Stimulated activated memory B cell treated with anti-CD40 and anti-IgM and Interleukin-4, amounts not matched to agents 10 μg/mL and 1 μg/mL and 100 μg/mL, for 72 hours (primary cell): ENCODE measurements around the gene TMEM179.
A peak's percentile ranks its signal among the peaks of the same experiment; 100 is the strongest.

ENCODE experiments used
- ATAC-seq: fragments of 150-1000 bp; cut with Tn5 transposase; 2 replicates; pipeline ENCODE4 v1.10.0; 2021
- H3K27ac Mint-ChIP-seq: one replicate; pipeline ENCODE4 v1.8.0; 2022; ENCODE audit warnings: mild to moderate bottlenecking, mixed read lengths
- H3K27me3 Mint-ChIP-seq: one replicate; pipeline ENCODE4 v1.8.0; 2022; ENCODE audit warnings: mixed read lengths
- H3K36me3 Mint-ChIP-seq: one replicate; pipeline ENCODE4 v1.8.0; 2022; ENCODE audit warnings: mixed read lengths
- H3K4me1 Mint-ChIP-seq: one replicate; pipeline ENCODE4 v1.8.0; 2022; ENCODE audit warnings: mixed read lengths
- H3K4me3 Mint-ChIP-seq: one replicate; pipeline ENCODE4 v1.8.0; 2022; ENCODE audit warnings: mild to moderate bottlenecking, moderate library complexity, mixed read lengths
- H3K9me3 Mint-ChIP-seq: one replicate; pipeline ENCODE4 v1.8.0; 2022; ENCODE audit warnings: mixed read lengths

TMEM179 gene

GRCh38 chr14:104563742-104564615 is 40.6 kb downstream of the TMEM179 start:
- H3K27me3 Mint-ChIP-seq, result peaks cover 82% of the 10 kb centered on the region
- H3K36me3 Mint-ChIP-seq, result no peaks in the 10 kb centered on the region
- peak overlapping the region; percentile 61 for H3K4me3 Mint-ChIP-seq
- peak; percentile 63 for ATAC-seq
- no peak overlapping the region for H3K27ac Mint-ChIP-seq
- peaks cover 12% of the 10 kb centered on the region for H3K4me1 Mint-ChIP-seq
- no peaks in the 10 kb centered on the region for H3K9me3 Mint-ChIP-seq

DNA sequence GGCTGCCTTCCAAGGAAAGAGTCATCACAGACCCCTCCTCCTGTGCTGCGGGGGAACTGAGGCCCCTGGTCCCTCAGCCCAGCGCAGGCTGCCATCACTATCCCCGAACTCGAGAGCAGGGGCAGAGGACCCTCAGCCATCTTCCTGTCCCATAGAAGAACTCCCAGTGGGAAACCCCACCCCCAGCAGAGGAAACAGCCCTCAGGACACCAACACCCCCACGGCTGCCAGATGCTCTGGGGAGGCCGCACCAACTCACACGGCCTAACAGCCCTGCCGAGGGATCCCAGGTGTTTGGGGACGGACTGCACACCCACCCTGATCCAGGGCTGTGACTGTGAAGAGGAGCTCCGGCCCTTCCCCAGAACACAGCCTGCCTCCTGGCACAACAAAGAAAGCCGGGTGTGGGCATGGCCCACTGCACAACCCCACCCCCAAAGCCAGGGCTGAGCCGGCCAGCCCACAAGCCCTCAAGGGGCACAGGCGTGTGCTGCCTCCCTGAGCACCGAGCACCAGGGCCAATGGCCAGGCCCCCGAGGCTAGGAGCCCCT is 41.3 kb downstream of the TMEM179 start:
- H3K27me3 Mint-ChIP-seq, result peaks cover 81% of the 10 kb centered on the region
- ATAC-seq, result peak; percentile 21
- H3K4me3 Mint-ChIP-seq, result no peak overlapping the region
- H3K36me3 Mint-ChIP-seq, result no peaks in the 10 kb centered on the region
- H3K27ac Mint-ChIP-seq, result no peak overlapping the region
- peaks cover 12% of the 10 kb centered on the region for H3K4me1 Mint-ChIP-seq
- H3K9me3 Mint-ChIP-seq, result no peaks in the 10 kb centered on the region

DNA sequence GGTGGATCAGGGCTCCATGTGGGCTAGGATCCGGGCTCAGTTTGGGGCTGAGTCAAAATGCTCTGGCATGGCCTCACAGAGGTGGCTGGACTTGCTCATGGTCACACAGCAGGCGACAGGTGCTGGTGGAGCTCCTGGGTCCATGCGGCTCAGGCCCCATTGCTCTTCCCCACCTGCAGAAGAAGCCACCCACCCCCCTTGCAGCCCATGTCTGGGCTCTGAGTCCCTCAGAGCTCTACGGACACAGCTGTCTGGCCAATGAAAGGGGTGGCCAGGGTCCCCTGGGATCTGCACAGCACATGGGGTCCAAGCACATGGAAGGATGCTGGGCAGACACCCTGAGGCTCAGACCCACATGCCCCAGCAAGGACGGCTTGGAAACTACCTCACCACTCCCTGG is 42.0 kb downstream of the TMEM179 start:
- Mint-ChIP-seq H3K4me3 (no peak overlapping the region), H3K27me3 (peaks cover 81% of the 10 kb centered on the region), H3K36me3 (no peaks in the 10 kb centered on the region), H3K9me3 (no peaks in the 10 kb centered on the region), H3K4me1 (peaks cover 12% of the 10 kb centered on the region), H3K27ac (no peak overlapping the region)
- ATAC-seq, result no peak

DNA sequence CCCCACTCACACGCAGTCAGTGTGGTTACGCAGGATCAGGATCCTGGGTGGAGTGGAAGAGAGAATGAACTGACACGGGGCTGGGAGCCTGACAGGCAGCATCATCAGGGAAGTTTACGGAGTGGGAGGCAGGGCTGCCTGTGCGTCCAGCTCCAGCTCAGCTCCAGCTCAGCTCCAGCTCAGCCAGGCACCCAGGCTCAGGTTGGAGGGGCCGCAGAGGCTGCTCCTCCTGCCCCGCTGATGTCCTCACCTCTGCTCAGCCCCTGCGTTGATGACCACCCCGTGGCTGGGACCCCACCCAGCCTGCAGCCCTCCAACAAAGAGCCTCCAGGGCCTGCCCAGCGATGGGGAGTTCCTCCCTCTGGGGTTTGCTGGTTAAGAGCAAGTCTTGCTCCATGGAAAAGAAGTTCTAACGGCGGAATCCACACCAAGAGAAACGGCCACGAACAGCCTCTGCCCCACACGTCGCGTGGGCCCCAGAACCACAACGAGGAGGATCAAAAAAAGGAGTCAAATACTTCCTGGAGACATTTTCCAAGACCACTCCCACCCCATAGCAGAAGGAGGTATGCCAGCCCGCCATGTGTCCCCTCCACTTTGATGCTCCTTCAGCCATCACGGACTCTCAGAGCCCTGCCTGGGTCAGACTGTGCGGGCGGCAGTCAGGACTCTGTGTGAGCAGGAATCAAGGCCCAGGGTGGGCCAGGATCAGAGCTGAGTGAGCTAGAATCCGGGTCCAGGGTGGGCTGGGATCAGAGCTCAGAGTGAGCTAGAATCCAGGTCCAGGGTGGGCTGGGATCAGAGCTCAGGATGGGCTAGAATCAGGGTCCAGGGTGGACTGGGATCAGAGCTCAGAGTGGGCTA is 42.7 kb downstream of the TMEM179 start:
- Mint-ChIP-seq H3K4me1 (peaks cover 12% of the 10 kb centered on the region), H3K36me3 (no peaks in the 10 kb centered on the region), H3K27me3 (peaks cover 80% of the 10 kb centered on the region), H3K27ac (no peak overlapping the region), H3K4me3 (no peak overlapping the region), H3K9me3 (no peaks in the 10 kb centered on the region)
- ATAC-seq, result no peak

GRCh38 chr14:104561124-104561557 is 43.4 kb downstream of the TMEM179 start:
- Mint-ChIP-seq H3K27me3 (peaks cover 73% of the 10 kb centered on the region), H3K27ac (no peak overlapping the region), H3K4me1 (peaks cover 12% of the 10 kb centered on the region), H3K4me3 (no peak overlapping the region), H3K36me3 (no peaks in the 10 kb centered on the region), H3K9me3 (no peaks in the 10 kb centered on the region)
- ATAC-seq, result no peak

GRCh38 chr14:104560586-104560945 is 44.0 kb downstream of the TMEM179 start:
- no peak overlapping the region for H3K27ac Mint-ChIP-seq

GRCh38 chr14:104559804-104560585 is 44.6 kb downstream of the TMEM179 start:
- ATAC-seq, result no peak
- H3K27ac Mint-ChIP-seq, result no peak overlapping the region
- H3K4me1 Mint-ChIP-seq, result peaks cover 12% of the 10 kb centered on the region
- peaks cover 68% of the 10 kb centered on the region for H3K27me3 Mint-ChIP-seq
- H3K36me3 Mint-ChIP-seq, result no peaks in the 10 kb centered on the region
- H3K4me3 Mint-ChIP-seq, result no peak overlapping the region
- H3K9me3 Mint-ChIP-seq, result no peaks in the 10 kb centered on the region

More at GRCh38 chr14:104560586-104560945, 44.0 kb downstream of the TMEM179 start:
- H3K9me3 Mint-ChIP-seq, result no peaks in the 10 kb centered on the region
- peaks cover 12% of the 10 kb centered on the region for H3K4me1 Mint-ChIP-seq
- no peak for ATAC-seq
- H3K27me3 Mint-ChIP-seq, result peaks cover 68% of the 10 kb centered on the region
- H3K36me3 Mint-ChIP-seq, result no peaks in the 10 kb centered on the region
- no peak overlapping the region for H3K4me3 Mint-ChIP-seq

DNA sequence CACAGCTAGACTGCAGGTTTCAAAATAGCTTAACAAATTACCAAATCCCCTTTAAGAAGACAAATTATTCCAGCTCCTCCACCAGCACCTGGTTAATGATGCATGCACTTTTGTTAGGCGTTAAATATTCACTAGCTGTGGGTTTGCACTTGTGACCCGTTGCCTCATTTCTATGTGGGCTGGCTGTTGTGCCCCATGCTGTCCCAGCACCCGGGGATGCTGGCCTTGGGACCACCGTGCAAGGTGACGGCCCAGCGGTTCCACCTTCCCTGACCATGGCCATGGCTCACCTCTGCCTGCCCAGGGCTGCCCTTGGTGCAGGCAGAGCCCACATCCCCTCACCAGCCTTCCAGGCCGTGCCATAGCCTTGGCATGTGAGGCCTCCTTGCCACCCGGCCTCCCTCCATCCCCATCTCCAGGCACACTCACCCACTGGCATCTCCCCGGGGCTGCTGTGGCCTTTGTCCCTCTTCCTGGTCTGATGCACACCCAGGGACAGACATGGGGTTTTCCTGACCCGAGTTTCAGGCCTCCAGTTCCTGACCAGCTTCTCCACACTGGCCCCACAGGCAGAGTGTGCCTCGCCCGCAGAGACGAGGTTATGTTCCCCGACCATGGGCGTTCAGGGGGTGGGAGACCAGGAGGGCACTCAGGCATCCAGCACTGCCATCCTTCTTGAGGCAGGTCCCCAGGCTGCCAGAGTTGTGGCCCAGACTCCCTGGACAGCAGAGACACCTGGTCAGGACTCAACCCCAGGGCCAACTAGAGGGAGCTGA is 45.4 kb downstream of the TMEM179 start:
- no peaks in the 10 kb centered on the region for H3K9me3 Mint-ChIP-seq
- H3K36me3 Mint-ChIP-seq, result no peaks in the 10 kb centered on the region
- H3K27ac Mint-ChIP-seq, result no peak overlapping the region
- H3K4me3 Mint-ChIP-seq, result no peak overlapping the region
- peaks cover 11% of the 10 kb centered on the region for H3K4me1 Mint-ChIP-seq
- ATAC-seq, result no peak
- H3K27me3 Mint-ChIP-seq, result peaks cover 68% of the 10 kb centered on the region

- no peak overlapping the region for H3K4me3 Mint-ChIP-seq
- ATAC-seq, result no peak
- H3K9me3 Mint-ChIP-seq, result no peaks in the 10 kb centered on the region
- peaks cover 64% of the 10 kb centered on the region for H3K27me3 Mint-ChIP-seq
- peaks cover 3% of the 10 kb centered on the region for H3K4me1 Mint-ChIP-seq
- no peak overlapping the region for H3K27ac Mint-ChIP-seq
- no peaks in the 10 kb centered on the region for H3K36me3 Mint-ChIP-seq
Observed at GRCh38 chr14:104558231-104559027, 46.1 kb downstream of the TMEM179 start.

- H3K4me1 Mint-ChIP-seq, result no peaks in the 10 kb centered on the region
- ATAC-seq, result no peak
- H3K27me3 Mint-ChIP-seq, result peaks cover 69% of the 10 kb centered on the region
- no peaks in the 10 kb centered on the region for H3K9me3 Mint-ChIP-seq
- no peaks in the 10 kb centered on the region for H3K36me3 Mint-ChIP-seq
- no peak overlapping the region for H3K27ac Mint-ChIP-seq
- no peak overlapping the region for H3K4me3 Mint-ChIP-seq
Observed at GRCh38 chr14:104557766-104558165, 46.8 kb downstream of the TMEM179 start.

DNA sequence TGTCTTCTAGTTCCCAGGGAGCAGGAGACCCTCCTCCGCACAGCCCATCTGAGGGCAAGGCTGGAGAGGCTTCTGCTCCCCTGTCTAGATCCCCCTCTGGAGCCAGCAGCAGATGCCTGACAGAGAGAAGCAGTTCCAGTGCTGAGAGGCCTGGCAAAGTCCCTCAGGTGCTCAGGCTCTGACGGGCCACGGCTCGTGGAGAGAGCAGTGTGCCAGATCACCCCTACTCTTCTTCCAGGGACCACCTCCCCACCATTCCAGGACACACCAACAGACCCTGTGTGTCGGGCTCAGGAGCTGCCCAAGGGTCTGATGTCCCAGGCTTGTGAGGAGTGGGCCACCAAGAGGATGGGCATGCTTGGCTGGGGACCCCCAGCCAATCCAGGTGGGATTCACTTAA is 47.5 kb downstream of the TMEM179 start:
- no peaks in the 10 kb centered on the region for H3K9me3 Mint-ChIP-seq
- no peak for ATAC-seq
- H3K27me3 Mint-ChIP-seq, result peaks cover 74% of the 10 kb centered on the region
- H3K4me3 Mint-ChIP-seq, result no peak overlapping the region
- H3K4me1 Mint-ChIP-seq, result no peaks in the 10 kb centered on the region
- no peaks in the 10 kb centered on the region for H3K36me3 Mint-ChIP-seq
- H3K27ac Mint-ChIP-seq, result no peak overlapping the region

GRCh38 chr14:104556256-104557021 is 48.1 kb downstream of the TMEM179 start:
- H3K4me3 Mint-ChIP-seq, result no peak overlapping the region

More at GRCh38 chr14:104556256-104557021, 48.1 kb downstream of the TMEM179 start:
- no peaks in the 10 kb centered on the region for H3K9me3 Mint-ChIP-seq
- H3K4me1 Mint-ChIP-seq, result no peaks in the 10 kb centered on the region
- peaks cover 74% of the 10 kb centered on the region for H3K27me3 Mint-ChIP-seq
- H3K27ac Mint-ChIP-seq, result no peak overlapping the region
- no peak for ATAC-seq
- no peaks in the 10 kb centered on the region for H3K36me3 Mint-ChIP-seq
